ENCODE measurements around the gene IRX1. TPM values are rescaled to one million over a fixed set of nuclear protein-coding genes. Genes with fewer than 3 reads are reported as not detected.

Gene IRX1
- total and polyA plus RNA-seq, 7 donors = not detected

DNA sequence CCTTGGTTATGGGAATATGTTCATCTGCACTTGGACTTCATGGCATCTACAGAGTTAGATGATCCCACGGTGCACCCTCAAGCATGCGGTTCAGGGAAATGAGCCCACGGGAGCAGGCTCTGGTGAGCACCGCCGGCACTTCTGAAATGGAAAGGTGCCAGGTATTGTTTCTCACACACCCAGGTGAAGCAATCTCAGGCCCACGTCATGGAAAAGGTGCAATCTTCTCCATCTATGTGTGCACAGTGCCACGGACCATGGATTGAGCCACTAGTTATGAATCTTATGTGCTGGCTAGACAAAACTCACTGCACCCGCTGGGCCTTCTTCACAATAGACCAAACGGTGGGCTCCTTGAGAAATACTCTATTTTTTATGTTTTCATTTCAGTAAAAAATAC is 27.3 kb downstream of the IRX1 start:
- intact Hi-C loops (cut with DNase I) = no loop called here
- H3K27ac ChIP-seq = no peak overlapping the region
- no peak for TF ChIP-seq POLR2A (IDR thresholded peaks at IDR 0.05)
- DNase-seq = no peak
- WGBS, 2 donors = 70 to 77% methylated on average over 9 of the region's 9 CpGs
- no peak overlapping the region for H3K4me3 ChIP-seq
- no peaks in the 10 kb centered on the region for H3K9me3 ChIP-seq
- H3K4me1 ChIP-seq = no peaks in the 10 kb centered on the region
- H3K36me3 ChIP-seq = no peaks in the 10 kb centered on the region
- no peaks in the 10 kb centered on the region for H3K27me3 ChIP-seq

DNA sequence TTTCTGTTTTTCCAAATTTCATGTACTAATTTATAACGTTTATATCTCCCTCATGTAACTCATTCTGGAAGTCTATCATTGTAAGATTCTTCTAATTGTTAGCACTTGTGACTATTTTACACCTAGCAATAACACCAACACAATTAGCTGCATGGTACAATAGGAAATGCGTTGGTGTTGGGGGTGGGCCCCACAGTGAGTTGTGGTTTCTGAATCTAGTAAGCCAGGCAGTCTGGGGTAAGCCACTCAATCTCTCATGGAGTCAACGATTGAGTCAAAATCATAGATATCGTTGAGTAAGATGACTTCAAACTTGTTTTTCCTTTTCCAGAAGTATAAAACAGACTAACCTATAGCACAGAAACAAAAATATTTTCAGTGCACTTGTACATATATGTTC is 30.0 kb downstream of the IRX1 start:
- TF ChIP-seq POLR2AphosphoS5 (IDR thresholded peaks at IDR 0.05) (no peak), EP300 (IDR thresholded peaks at IDR 0.05) (no peak), POLR2A (IDR thresholded peaks at IDR 0.05) (no peak)
- TF ChIP-seq, protein P1, sequence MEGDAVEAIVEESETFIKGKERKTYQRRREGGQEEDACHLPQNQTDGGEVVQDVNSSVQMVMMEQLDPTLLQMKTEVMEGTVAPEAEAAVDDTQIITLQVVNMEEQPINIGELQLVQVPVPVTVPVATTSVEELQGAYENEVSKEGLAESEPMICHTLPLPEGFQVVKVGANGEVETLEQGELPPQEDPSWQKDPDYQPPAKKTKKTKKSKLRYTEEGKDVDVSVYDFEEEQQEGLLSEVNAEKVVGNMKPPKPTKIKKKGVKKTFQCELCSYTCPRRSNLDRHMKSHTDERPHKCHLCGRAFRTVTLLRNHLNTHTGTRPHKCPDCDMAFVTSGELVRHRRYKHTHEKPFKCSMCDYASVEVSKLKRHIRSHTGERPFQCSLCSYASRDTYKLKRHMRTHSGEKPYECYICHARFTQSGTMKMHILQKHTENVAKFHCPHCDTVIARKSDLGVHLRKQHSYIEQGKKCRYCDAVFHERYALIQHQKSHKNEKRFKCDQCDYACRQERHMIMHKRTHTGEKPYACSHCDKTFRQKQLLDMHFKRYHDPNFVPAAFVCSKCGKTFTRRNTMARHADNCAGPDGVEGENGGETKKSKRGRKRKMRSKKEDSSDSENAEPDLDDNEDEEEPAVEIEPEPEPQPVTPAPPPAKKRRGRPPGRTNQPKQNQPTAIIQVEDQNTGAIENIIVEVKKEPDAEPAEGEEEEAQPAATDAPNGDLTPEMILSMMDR (IDR thresholded peaks at IDR 0.05) = no peak
- Histone ChIP-seq H3K27me3 (no peaks in the 10 kb centered on the region), H3K9me3 (no peaks in the 10 kb centered on the region), H3K4me3 (no peak overlapping the region), H3K27ac (no peak overlapping the region), H3K4me1 (no peaks in the 10 kb centered on the region), H3K36me3 (no peaks in the 10 kb centered on the region)
- 82 to 94% methylated on average over 4 of the region's 4 CpGs for WGBS, 2 donors
- intact Hi-C loops (cut with DNase I) = no loop called here
- DNase-seq = no peak

DNA sequence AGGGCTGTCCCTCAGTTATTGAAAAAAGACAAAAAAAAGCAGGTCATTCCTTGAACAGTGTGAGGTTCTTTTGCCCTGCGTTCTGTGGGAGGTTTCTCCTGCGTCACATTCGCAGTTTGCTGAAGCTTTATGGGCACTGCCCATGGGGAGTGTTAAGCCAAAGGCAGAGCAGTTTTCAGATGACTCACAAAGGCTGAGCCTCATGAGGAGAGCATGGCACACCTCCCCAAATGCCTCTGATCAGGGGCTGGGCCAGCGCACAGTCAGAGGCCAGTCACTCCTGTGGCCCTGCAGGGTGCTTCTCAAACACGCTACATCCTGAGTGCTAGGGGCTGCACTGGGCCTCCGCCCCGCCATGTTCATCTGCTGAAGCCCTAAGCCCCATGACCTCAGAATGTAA is 38.4 kb downstream of the IRX1 start:
- intact Hi-C loops (cut with DNase I) = no loop called here
- WGBS, 2 donors = 94 to 97% methylated on average over 7 of the region's 7 CpGs
- no peak for DNase-seq
- H3K27ac ChIP-seq = no peak overlapping the region
- H3K4me3 ChIP-seq = no peak overlapping the region
- H3K9me3 ChIP-seq = no peaks in the 10 kb centered on the region
- H3K36me3 ChIP-seq = no peaks in the 10 kb centered on the region
- no peaks in the 10 kb centered on the region for H3K27me3 ChIP-seq
- no peaks in the 10 kb centered on the region for H3K4me1 ChIP-seq
- TF ChIP-seq, protein P1 (IDR thresholded peaks at IDR 0.05) = no peak
- no peak for TF ChIP-seq POLR2AphosphoS5 (IDR thresholded peaks at IDR 0.05)
- no peak for TF ChIP-seq EP300 (IDR thresholded peaks at IDR 0.05)
- no peak for TF ChIP-seq POLR2A (IDR thresholded peaks at IDR 0.05)

- intact Hi-C loops (cut with DNase I) = no loop called here
- DNase-seq = no peak
- no peaks in the 10 kb centered on the region for H3K4me1 ChIP-seq
- H3K36me3 ChIP-seq = no peaks in the 10 kb centered on the region
- no peaks in the 10 kb centered on the region for H3K9me3 ChIP-seq
- H3K4me3 ChIP-seq = no peak overlapping the region
- no peak overlapping the region for H3K27ac ChIP-seq
- WGBS, 2 donors = 69 to 70% methylated on average over 7 of the region's 8 CpGs
- H3K27me3 ChIP-seq = peaks cover 0 to 10% (median 4%) of the 10 kb centered on the region in 3 donors
- TF ChIP-seq, protein P1 (IDR thresholded peaks at IDR 0.05) = no peak
- no peak for TF ChIP-seq POLR2AphosphoS5 (IDR thresholded peaks at IDR 0.05)
- no peak for TF ChIP-seq EP300 (IDR thresholded peaks at IDR 0.05)
- no peak for TF ChIP-seq POLR2A (IDR thresholded peaks at IDR 0.05)
These were observed 43.5 kb downstream of the IRX1 start for GRCh38 chr5:3639175-3639574.

DNA sequence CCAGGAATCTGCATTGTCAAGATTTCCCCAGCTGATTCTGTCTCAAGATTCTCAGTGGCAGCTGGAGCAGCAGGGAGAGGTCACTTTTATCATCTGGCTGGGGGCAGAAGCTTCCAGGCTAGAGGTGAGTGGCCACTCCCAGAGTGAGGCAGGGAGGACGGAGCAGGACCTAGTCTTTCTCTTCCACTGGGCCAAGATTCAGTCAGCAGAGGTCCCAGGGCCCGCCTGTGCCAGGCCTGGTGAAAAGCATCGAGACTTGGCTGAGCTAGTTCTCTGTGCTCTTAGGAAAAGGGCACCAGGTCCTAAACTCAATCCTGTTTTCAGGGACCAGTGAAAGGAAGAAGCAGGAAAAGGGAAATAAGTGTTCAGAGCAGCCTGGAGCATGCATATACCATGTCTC is 46.6 kb downstream of the IRX1 start:
- Histone ChIP-seq H3K4me3 (no peak overlapping the region), H3K27ac (no peak overlapping the region), H3K4me1 (no peaks in the 10 kb centered on the region), H3K9me3 (no peaks in the 10 kb centered on the region), H3K36me3 (no peaks in the 10 kb centered on the region), H3K27me3 (peaks cover 0 to 17% (median 4%) of the 10 kb centered on the region in 3 donors)
- TF ChIP-seq, protein P1 (IDR thresholded peaks at IDR 0.05) = no peak
- no peak for TF ChIP-seq POLR2A (IDR thresholded peaks at IDR 0.05)
- no peak for TF ChIP-seq EP300 (IDR thresholded peaks at IDR 0.05)
- no peak for TF ChIP-seq POLR2AphosphoS5 (IDR thresholded peaks at IDR 0.05)
- no peak for DNase-seq
- WGBS, 2 donors = 70 to 83% methylated on average over 3 of the region's 3 CpGs
- intact Hi-C loops (cut with DNase I) = no loop called here

Data from sigmoid colon (tissue), 7 donors.